ENCODE data around the gene KCNJ5. TPM values are rescaled to one million over a fixed set of nuclear protein-coding genes. Genes with fewer than 3 reads are reported as not detected.
A peak's percentile ranks its signal among the peaks of the same experiment; 100 is the strongest.

Gene KCNJ5
- total RNA-seq, 2 donors from 2014 or later, result not detected

- DNase-seq (ENCODE audit: low spot score) (no peak), ATAC-seq (no peak)
- H3K36me3 Mint-ChIP-seq, result peaks cover 4% of the 10 kb centered on the region
- no peaks in the 10 kb centered on the region for H3K9me3 Mint-ChIP-seq
- H3K4me1 Mint-ChIP-seq (ENCODE audit: low read depth in 2 of 2), result peaks cover 22 to 40% of the 10 kb centered on the region in 2 donors
- H3K27ac Mint-ChIP-seq, result no peak overlapping the region
- no peak overlapping the region for H3K4me3 Mint-ChIP-seq
- peaks cover 7 to 16% of the 10 kb centered on the region in 2 donors for H3K27me3 Mint-ChIP-seq
These were observed 70.5 kb downstream of the KCNJ5 start for GRCh38 chr11:128961645-128962044.

- peaks cover 24 to 41% of the 10 kb centered on the region in 2 donors for H3K4me1 Mint-ChIP-seq (ENCODE audit: low read depth in 2 of 2)
- no peak for ATAC-seq
- no peak for DNase-seq (ENCODE audit: low spot score)
- peaks cover 4 to 12% of the 10 kb centered on the region in 2 donors for H3K27me3 Mint-ChIP-seq
- H3K4me3 Mint-ChIP-seq, result peak overlapping the region; percentile 73
- peaks cover 4% of the 10 kb centered on the region for H3K36me3 Mint-ChIP-seq
- peak overlapping the region; percentile 28 to 62 for H3K27ac Mint-ChIP-seq
- no peaks in the 10 kb centered on the region for H3K9me3 Mint-ChIP-seq
These were observed 71.7 kb downstream of the KCNJ5 start for GRCh38 chr11:128962896-128963295.

GRCh38 chr11:128963744-128964325 lies 72.7 kb downstream of the KCNJ5 start:
- H3K9me3 Mint-ChIP-seq, result no peaks in the 10 kb centered on the region
- H3K4me3 Mint-ChIP-seq, result peak overlapping the region; percentile 73
- ATAC-seq, result peak; percentile 50 to 81
- no peak for DNase-seq (ENCODE audit: low spot score)
- H3K4me1 Mint-ChIP-seq (ENCODE audit: low read depth in 2 of 2), result peaks cover 24 to 41% of the 10 kb centered on the region in 2 donors
- H3K36me3 Mint-ChIP-seq, result peaks cover 4% of the 10 kb centered on the region
- peaks cover 0 to 3% of the 10 kb centered on the region in 2 donors for H3K27me3 Mint-ChIP-seq
- peak overlapping the region; percentile 62 to 74 for H3K27ac Mint-ChIP-seq

- Mint-ChIP-seq H3K27ac (peak overlapping the region; percentile 62 to 74), H3K27me3 (no peaks in the 10 kb centered on the region), H3K4me3 (peak overlapping the region; percentile 73), H3K4me1 (ENCODE audit: low read depth in 2 of 2) (peaks cover 24 to 41% of the 10 kb centered on the region in 2 donors), H3K9me3 (no peaks in the 10 kb centered on the region), H3K36me3 (peaks cover 4% of the 10 kb centered on the region)
- ATAC-seq (peak in 1 of 2 donors; percentile 55), DNase-seq (ENCODE audit: low spot score) (no peak)
These were observed 73.3 kb downstream of the KCNJ5 start for GRCh38 chr11:128964463-128964930.

- Mint-ChIP-seq H3K4me1 (ENCODE audit: low read depth in 2 of 2) (peaks cover 29 to 49% of the 10 kb centered on the region in 2 donors), H3K36me3 (peaks cover 4% of the 10 kb centered on the region), H3K27ac (peak overlapping the region; percentile 62 to 74), H3K9me3 (no peaks in the 10 kb centered on the region), H3K27me3 (no peaks in the 10 kb centered on the region), H3K4me3 (peak overlapping the region; percentile 73)
- DNase-seq (ENCODE audit: low spot score) (no peak), ATAC-seq (peak; percentile 80 to 89)
These were observed 74.3 kb downstream of the KCNJ5 start for GRCh38 chr11:128965485-128965884.

GRCh38 chr11:128967578-128967977 lies 76.4 kb downstream of the KCNJ5 start:
- DNase-seq (ENCODE audit: low spot score) (no peak), ATAC-seq (no peak)
- Mint-ChIP-seq H3K27me3 (no peaks in the 10 kb centered on the region), H3K27ac (peak overlapping the region in 1 of 2 donors; percentile 24), H3K4me1 (ENCODE audit: low read depth in 2 of 2) (peaks cover 32 to 50% of the 10 kb centered on the region in 2 donors), H3K9me3 (no peaks in the 10 kb centered on the region), H3K4me3 (no peak overlapping the region), H3K36me3 (peaks cover 4% of the 10 kb centered on the region)

GRCh38 chr11:128968916-128969315 lies 77.8 kb downstream of the KCNJ5 start:
- peaks cover 27 to 38% of the 10 kb centered on the region in 2 donors for H3K4me1 Mint-ChIP-seq (ENCODE audit: low read depth in 2 of 2)
- no peaks in the 10 kb centered on the region for H3K27me3 Mint-ChIP-seq
- DNase-seq (ENCODE audit: low spot score), result no peak
- ATAC-seq, result no peak
- no peak overlapping the region for H3K4me3 Mint-ChIP-seq
- no peaks in the 10 kb centered on the region for H3K9me3 Mint-ChIP-seq
- H3K36me3 Mint-ChIP-seq, result peaks cover 3% of the 10 kb centered on the region
- H3K27ac Mint-ChIP-seq, result no peak overlapping the region

Other genes with a start within 250 kb of the KCNJ5 start
- gene FLI1, start 197.3 kb upstream of the KCNJ5 start, total RNA-seq, result 10 to 100 TPM; 63.3 to 74.0 TPM
- not detected for gene KCNJ1, start 24.1 kb upstream of the KCNJ5 start, total RNA-seq
- gene TP53AIP1, start 51.5 kb downstream of the KCNJ5 start, total RNA-seq, result not detected